NCI-H2196 treated with DMSO at 0.1 percent for 48 hours (cell line): Measurements from ENCODE around the gene RUNX2.

ENCODE experiments used
- DNase-seq: peaks from one replicate; lab custom pipeline; 2025; ENCODE audit not compliant: unreplicated experiment; lab: John Stamatoyannopoulos, UW

Gene RUNX2

GRCh38 chr6:45689926-45690615 lies 361.9 kb downstream of the RUNX2 start:
- no peak for DNase-seq

DNA sequence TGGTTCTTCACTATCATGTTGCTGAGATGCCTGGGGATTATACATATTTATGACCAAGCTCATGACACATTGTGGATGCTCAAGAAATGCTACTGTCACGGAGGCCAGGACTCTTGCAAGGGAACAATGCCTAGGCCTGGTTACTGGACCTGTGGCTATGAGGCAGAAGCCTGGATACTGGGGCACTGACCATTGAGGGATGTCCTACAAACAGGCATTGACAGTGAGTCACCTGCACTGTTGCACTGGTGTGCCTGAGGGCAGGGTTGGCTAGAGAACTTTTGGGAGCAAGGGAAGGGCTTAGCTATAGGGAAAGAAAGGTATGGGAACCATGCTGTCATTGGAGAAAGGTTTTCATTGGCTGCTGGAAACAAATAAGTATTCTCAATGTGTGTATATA lies 362.7 kb downstream of the RUNX2 start:
- no peak for DNase-seq

DNA sequence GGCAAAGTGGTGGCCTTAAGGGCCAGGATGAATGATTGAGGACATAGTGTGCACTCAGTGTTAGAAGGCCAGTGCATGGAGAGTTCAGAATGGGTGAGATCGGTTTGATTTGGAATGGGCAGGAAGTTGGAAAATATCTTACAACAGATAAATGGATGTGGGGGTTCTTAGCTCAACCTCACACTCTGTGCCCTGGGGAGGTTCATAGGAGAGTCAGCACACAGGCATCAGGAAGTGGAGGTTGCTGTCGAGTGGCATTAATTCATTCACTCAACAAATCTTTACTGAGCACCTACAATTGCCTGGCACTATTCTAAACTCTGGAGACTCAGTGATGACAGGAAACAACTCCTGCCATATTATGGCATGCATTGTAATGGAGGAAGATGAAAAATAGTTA lies 363.3 kb downstream of the RUNX2 start:
- DNase-seq: no peak

DNA sequence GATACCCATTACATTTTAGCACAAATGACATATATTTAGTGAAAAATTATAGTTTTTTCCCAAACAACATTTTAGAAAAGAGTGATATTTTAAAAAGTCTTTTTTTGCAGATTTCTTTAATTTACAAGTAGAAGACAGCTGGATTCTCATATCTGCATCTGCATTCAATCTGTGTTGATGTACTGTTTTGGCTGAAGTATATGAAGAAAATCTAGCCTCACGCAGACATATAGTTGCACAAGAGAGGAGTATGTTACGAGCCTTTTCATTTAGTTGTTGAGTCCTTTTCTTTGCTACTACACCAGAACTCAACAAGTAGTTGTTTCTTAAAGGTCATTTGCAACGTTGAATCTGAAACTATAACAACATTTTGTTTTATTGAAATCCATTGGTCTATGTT lies 363.9 kb downstream of the RUNX2 start:
- DNase-seq: no peak

- no peak for DNase-seq
Measured at GRCh38 chr6:45696738-45697137, 368.6 kb downstream of the RUNX2 start.

DNA sequence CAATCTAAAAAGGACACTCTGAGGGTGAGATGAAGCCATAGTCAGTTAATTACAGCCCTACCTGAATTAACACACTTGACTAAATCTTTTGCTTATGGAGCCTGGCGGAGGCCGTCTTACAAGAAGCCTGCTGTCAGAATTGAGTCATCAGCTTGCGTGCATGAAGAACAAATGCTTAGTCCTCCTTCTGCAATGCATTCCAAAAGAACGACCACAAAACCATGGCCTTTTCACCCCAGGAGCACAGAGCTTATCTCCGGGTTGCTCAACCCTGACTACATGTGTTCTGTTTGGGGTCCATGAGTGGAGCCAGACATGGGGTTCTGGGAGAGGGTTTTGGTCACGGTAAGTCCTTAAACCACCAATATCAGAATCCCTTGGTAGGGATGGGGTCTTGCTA lies 369.5 kb downstream of the RUNX2 start:
- DNase-seq: no peak

- DNase-seq: no peak
Measured at GRCh38 chr6:45698046-45698445, 369.9 kb downstream of the RUNX2 start.

DNA sequence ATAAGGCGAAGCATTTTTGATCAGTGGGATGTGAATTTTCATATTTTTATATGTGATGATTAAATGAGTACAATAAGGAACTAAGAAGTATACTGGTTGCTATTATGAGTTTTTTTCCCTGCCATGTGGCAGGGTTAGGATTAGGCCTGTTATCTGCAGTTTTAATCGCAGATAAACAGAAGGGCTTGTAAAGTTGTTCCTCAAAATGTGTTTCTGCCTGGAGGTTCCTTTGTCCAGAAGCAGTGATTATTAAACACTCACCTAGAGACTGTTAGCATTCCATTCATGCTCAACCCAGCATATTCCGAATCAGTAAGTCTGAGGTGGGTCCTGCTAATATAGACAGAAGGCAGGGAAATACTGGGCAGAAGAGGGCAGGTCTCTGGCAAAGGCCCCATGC lies 371.5 kb downstream of the RUNX2 start:
- DNase-seq: no peak

GRCh38 chr6:45702849-45703739 lies 375.0 kb downstream of the RUNX2 start:
- DNase-seq: no peak

DNA sequence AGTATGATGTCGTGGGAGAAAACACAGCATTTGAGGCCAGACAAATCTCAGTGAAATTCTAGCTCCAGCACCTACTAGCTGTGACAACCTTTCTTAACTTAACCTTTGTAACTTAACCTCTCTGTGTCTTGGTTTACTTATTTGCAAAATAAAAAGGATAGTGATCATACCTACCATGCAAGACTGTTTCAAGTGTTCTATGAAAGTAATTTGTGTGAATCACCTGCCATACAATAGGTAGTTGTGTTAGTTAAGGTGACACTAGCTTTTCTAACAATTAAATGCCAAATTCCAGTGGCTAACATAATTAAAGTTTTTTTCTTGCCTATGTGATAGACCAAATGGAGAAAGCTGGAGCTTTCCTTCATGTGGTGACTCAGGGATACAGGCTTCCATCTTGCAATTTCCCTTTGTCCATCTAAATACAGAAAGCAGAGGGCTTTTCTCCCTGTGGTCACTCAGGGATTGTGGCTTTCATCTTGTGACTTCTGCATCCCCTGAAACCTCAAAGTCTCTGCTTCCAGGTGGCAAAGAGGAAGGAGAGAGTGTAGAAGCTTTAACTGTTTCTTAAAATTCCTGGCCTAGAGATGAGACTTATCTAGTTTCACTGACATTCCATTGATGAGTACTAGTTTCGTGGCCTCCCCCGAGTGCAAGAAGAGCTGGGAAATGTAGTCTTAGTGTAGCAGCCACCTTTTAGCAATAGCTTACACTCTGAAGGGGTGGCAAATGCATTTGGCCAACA lies 376.1 kb downstream of the RUNX2 start:
- no peak for DNase-seq

DNA sequence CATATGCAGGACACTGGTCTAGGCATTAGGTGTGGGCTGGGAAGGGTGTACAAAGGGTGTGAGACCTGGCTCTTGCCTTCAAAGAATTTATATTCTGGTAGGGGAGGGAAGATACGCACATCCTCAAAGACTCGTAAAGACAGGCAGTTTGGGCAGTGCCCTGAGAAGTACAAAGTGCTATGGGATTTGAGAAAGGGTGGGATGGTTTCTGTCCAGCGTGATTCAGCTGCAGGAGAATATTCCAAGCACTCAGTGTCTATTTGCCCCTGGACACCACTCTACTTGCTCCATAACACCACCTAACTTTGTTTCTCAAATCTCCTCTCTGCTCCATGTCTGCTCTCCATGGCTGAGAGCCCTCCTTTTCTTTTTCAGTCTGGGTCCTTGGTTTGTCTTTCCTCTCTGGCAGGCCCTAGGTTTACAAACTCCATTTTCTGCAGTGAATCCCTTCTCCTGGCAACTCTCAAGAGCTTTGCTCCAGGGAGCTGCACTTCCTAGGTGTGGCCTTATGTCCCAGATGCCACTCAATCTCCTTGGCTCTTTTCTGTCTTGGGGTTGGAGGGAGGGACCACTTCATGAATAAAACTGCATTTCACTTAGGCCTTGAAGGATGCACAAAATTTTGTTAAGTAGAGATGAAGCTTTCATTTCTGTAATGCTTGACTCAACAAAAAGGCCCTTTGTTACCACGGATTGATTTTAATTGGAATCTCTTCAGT lies 377.2 kb downstream of the RUNX2 start:
- no peak for DNase-seq

DNA sequence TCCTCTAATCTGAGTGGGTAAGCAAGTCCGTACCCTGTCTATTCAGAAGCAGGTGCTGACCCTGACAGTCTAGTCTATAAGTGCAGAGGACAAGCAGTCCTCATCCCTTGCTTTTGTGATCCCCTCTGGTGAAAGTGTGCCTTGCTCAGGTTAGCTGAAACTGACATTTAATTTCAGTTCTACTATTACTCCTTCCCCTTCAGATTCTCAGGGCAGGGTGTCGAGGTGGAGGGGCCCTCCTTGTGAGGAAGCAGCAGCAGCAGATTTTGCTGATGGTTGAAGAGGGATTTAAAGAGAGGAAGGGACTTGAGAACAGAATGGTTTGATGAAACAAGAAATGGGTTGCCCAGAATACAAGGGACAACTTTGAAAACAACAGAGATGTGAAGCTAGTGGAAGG lies 378.2 kb downstream of the RUNX2 start:
- no peak for DNase-seq

DNA sequence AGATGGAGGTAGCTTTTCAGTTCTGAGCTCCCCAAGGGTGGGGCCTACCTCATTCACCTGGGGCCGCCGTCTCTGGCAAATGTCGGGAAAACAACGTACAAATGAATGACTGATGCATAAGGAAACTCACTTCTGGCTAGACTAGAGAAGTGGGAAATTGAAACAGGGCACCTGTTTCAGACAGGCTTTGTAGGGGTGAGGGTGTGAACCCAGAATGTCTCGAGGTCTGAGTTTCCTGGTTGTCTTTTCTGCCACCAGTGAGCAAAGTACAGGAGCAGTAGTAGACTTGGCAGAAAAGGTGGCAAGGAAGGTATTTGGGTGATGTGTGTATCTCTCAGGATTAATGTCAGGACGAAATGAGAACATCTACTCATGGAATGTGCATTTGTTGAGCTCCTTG lies 379.0 kb downstream of the RUNX2 start:
- DNase-seq: no peak

DNA sequence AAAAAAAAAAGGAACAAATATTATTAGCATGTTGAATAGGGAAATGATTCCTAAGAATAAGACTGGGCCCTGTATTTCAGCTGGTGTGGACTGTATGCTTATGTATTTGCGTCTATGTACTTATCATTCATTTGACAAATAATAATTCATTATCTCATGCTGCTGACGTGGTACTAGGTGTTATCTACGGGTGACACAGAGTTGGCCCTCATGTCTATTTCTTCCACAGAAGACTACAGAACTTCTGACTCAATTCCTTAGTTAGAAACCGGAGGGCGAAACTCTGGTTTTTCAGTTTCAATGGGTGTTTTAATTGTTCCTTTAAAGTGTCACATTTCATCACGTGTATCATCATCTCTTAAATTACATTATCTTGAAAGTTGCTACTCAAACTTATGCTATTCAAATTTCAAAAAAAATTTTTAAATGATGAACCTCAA lies 381.7 kb downstream of the RUNX2 start:
- no peak for DNase-seq

DNA sequence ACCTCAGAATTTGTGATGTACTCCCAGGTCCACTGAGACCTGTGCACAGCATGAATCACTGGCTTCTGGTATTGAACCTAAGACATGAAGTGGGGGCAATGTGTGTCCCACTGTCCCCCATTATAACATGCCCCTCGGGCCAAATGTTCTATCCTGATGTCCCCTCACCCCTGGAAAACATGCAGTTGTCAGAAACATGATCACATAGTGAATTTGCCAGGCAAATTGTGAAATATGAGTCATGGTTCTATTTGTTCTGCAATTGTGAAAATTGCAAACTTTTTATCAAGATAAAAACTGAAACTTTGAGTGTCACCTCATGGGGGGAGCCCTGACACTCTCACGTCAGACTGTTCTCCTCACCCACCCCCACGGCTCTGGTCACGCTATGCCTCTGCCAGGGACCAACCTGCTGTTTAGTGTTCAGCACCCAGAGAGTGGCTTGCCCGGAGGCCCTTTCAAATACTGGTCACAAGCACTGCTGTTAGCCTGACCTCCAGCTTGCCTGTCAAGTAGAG lies 382.2 kb downstream of the RUNX2 start:
- no peak for DNase-seq

- DNase-seq: no peak
Measured at GRCh38 chr6:45712076-45712475, 383.9 kb downstream of the RUNX2 start.

DNA sequence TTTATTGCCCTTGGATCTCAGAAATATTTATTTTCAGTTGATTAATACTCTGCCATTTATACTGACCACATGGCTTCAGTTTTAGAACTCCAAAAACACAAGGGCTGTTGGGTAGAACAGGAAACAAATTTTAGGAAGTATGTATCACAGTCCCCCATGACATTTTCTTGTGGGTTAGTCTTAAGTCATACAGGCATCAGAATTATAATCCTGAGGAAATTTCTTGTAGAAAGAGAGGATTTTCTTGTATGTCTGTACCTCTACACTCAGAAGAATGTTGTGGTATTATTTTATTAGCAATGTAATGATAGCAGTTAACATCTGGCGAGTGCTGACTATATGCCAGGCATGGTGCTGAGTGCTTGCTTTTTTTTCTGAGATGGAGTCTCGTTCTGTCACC lies 384.7 kb downstream of the RUNX2 start:
- no peak for DNase-seq
